H1 (cell line): ENCODE results near the gene MRPL34.

ENCODE experiments used
- CEBPB ChIP-seq: IDR thresholded peaks from 2 replicates; pipeline ENCODE4 v1.6.1; 2012; ENCODE audit warnings: low read depth, low read length
- EZH2 ChIP-seq: fragments of 200-600 bp; sonication (generic); IDR thresholded peaks from 2 replicates; pipeline ENCODE4 v1.7.1; 2012; ENCODE audit warnings: low read depth, mild to moderate bottlenecking, moderate library complexity, low read length, inconsistent platforms; ENCODE audit not compliant: severe bottlenecking
- YY1 ChIP-seq: IDR thresholded peaks from 2 replicates; pipeline ENCODE4 v1.6.1; 2011; ENCODE audit warnings: low read depth, mild to moderate bottlenecking, low read length
- TF ChIP-seq, protein P1 (sequence below), 3 experiments: IDR thresholded peaks; 1 replicate in 2 of 3; 2 replicates in 1 of 3; pipeline versions ENCODE4 v1.5.1 to v1.6.1; 2011; ENCODE audit warnings: low read length in 3 of 3, mild to moderate bottlenecking in 3 of 3, inconsistent platforms in 2 of 3, low read depth in 1 of 3, moderate library complexity in 1 of 3; ENCODE audit not compliant: insufficient read depth in 1 of 3; ENCODE audit errors: control extremely low read depth in 1 of 3

DNA sequence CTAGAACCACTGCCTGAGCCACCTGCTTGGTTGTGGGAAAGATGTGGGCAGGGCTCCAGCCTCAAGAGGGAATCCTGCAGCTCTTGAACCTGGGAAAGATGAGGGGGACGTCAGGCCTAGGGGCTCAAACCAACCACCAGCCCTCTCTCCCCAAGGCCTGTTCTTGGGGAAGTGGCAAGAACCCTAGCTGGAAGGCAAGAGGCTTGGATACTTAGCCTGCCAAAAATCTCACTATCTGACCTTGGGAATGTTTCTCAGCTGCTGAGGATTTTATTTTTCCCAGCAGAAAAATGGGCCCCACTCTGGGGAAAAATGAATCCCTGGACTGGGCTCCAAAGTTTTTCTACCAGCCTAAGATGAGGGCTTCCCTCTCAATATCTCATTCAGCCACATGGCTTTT lies 45.7 kb upstream of the MRPL34 start:
- TF ChIP-seq EZH2: no peak
- TF ChIP-seq, protein P1, sequence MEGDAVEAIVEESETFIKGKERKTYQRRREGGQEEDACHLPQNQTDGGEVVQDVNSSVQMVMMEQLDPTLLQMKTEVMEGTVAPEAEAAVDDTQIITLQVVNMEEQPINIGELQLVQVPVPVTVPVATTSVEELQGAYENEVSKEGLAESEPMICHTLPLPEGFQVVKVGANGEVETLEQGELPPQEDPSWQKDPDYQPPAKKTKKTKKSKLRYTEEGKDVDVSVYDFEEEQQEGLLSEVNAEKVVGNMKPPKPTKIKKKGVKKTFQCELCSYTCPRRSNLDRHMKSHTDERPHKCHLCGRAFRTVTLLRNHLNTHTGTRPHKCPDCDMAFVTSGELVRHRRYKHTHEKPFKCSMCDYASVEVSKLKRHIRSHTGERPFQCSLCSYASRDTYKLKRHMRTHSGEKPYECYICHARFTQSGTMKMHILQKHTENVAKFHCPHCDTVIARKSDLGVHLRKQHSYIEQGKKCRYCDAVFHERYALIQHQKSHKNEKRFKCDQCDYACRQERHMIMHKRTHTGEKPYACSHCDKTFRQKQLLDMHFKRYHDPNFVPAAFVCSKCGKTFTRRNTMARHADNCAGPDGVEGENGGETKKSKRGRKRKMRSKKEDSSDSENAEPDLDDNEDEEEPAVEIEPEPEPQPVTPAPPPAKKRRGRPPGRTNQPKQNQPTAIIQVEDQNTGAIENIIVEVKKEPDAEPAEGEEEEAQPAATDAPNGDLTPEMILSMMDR (IDR thresholded peaks at IDR 0.05; ENCODE audit: control extremely low read depth in 1 of 3, insufficient read depth in 1 of 3, low read depth in 1 of 3, low read length in 3 of 3): no peak
- TF ChIP-seq YY1: no peak
- no peak for TF ChIP-seq CEBPB
